SHP77 treated with DMSO at 0.1 percent for 48 hours (cell line): ENCODE results near the gene RAD50.
A peak's percentile ranks its signal among the peaks of the same experiment; 100 is the strongest.
"Not testable (repeated sequence)": the region's sequence is repeated elsewhere in the genome, so short reads cannot be mapped to it uniquely, and the experiment has no call there.

Source experiments
- DNase-seq: peaks from one replicate; lab custom pipeline; 2025; lab: John Stamatoyannopoulos, UW

RAD50 gene

GRCh38 chr5:132675936-132676689, 119.3 kb downstream of the RAD50 start:
- DNase-seq = no peak

GRCh38 chr5:132677191-132677590, 120.4 kb downstream of the RAD50 start:
- peak; percentile 15 for DNase-seq

GRCh38 chr5:132677682-132678400, 121.1 kb downstream of the RAD50 start:
- DNase-seq = no peak

- DNase-seq = no peak
Measured at GRCh38 chr5:132678735-132679134, 122.0 kb downstream of the RAD50 start.

GRCh38 chr5:132679166-132679565, 122.4 kb downstream of the RAD50 start:
- no peak for DNase-seq

GRCh38 chr5:132679717-132680380, 123.1 kb downstream of the RAD50 start:
- DNase-seq = no peak

- DNase-seq = no peak
Measured at GRCh38 chr5:132680780-132681475, 124.2 kb downstream of the RAD50 start.

GRCh38 chr5:132681476-132681831, 124.7 kb downstream of the RAD50 start:
- no peak for DNase-seq

- DNase-seq = no peak
Measured at GRCh38 chr5:132681983-132682382, 125.2 kb downstream of the RAD50 start.

GRCh38 chr5:132684491-132684890, 127.7 kb downstream of the RAD50 start:
- DNase-seq = no peak

GRCh38 chr5:132684922-132685720, 128.3 kb downstream of the RAD50 start:
- no peak for DNase-seq

GRCh38 chr5:132686193-132686592, 129.4 kb downstream of the RAD50 start:
- DNase-seq = no peak

- no peak for DNase-seq
Measured at GRCh38 chr5:132687995-132688394, 131.2 kb downstream of the RAD50 start.

- DNase-seq = no peak
Measured at GRCh38 chr5:132688536-132689339, 132.0 kb downstream of the RAD50 start.

GRCh38 chr5:132689513-132689912, 132.7 kb downstream of the RAD50 start:
- DNase-seq = no peak

GRCh38 chr5:132690156-132690555, 133.4 kb downstream of the RAD50 start:
- no peak for DNase-seq

- DNase-seq = not testable (repeated sequence)
Measured at GRCh38 chr5:132691755-132692631, 135.2 kb downstream of the RAD50 start.

- DNase-seq = no peak
Measured at GRCh38 chr5:132692632-132692967, 135.8 kb downstream of the RAD50 start.
